NCI-H2171 treated with DMSO at 0.1 percent for 48 hours (cell line): ENCODE measurements around the gene WDR7.

Source experiments
- DNase-seq: peaks from one replicate; lab custom pipeline; 2025; lab: John Stamatoyannopoulos, UW

The WDR7 gene

DNA sequence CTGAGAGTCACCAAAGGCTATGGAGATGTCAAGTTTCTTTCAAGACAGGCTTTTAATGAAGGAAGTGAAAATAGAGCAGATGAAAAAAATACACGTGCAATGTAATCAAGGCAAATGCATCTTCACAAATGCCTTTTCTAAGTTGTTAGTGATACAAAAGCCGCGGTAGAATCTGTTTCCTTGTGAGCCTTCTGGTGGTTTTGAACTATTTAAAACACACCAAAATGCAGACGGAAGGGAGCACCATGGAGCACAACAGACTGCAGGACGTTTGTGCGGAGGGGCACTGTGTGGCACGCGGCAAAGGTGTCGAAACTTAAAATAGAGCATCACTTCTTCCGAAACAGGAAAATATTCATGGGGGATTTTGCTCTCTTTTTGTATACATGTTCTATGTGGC, 430.7 kb downstream of the WDR7 start:
- DNase-seq, result no peak

DNA sequence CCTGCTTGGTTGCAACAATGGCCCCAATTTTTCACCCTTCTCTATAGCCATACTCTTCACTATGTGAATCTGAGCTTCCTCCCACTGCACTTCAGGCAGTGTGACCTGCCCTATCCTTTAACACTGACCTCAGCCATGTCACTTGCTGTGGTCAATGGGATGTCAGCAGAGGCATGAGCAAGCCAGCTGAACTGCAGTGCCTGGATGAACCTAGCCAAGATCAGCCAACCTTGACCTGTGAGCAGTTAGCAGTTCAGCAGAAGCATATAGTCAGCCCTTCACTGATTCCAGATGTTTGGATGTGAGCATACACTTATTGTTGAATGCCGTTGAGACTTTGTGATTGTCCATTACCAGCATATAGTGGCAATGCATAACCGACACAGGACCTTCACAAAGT, 432.3 kb downstream of the WDR7 start:
- no peak for DNase-seq

DNA sequence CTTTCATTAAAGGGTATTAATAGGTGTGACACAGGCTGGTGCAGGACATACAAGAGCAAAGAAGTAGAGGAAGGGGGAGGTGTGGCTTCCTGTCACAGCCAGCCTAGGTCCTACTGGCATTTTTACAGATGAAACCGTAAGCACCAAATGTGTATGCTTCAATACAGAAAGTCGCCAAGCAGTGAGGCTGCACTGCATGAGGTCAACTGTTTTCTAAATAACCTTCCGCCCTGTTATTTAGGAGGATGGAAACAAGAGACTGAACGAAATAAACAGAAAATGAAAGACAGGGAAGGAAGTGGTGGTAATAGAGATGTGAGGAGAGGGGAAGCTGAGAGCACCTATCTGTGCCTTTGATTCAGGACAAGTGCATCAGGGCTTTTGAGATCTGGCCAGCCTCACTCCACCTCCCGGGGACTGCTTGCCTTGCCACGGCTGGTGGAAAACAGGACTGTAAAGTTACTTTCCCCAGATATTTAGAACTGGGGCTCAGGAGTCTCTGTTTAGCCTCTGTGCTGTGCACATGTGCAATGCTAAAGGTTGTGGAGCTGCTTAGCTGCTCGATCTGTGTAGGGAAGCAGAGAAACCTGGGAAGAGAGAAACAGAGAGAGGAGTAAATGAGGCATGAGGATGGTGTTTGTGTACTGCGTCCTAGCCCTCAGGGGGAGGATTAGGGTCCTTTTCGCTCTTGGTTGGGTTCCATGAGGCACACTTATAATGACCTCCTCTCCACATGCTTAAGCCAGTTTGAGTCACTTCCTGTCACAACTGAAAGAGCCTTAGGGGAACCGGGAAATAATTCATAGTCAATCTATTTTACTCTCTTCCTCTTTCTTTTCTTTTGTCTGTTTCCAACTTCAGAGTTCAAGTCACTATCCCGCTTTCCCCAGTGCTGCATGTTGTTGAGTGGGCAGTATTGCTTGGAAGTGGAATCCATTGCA, 433.4 kb downstream of the WDR7 start:
- DNase-seq, result no peak

GRCh38 chr18:57085371-57085770, 434.2 kb downstream of the WDR7 start:
- no peak for DNase-seq

GRCh38 chr18:57086163-57086562, 435.0 kb downstream of the WDR7 start:
- no peak for DNase-seq
